Thyroid gland (tissue), 4 donors: Measurements from ENCODE around the gene EML6.

Experiments
- CTCF ChIP-seq, 6 experiments: fragments of 200-600 bp in 3 of 6; fragments of 450-650 bp in 3 of 6; sonication (generic) in 3 of 6; IDR thresholded peaks; one replicate each; pipeline ENCODE4 v1.5.1; 2016 to 2019; ENCODE audit warnings: antibody characterized with exemption in 6 of 6, mild to moderate bottlenecking in 2 of 6, inconsistent platforms in 1 of 6, moderate library complexity in 1 of 6
- POLR2A ChIP-seq, 2 donors: fragments of 450-650 bp; IDR thresholded peaks; one replicate each; pipeline ENCODE4 v1.6.1; 2017; ENCODE audit warnings: antibody characterized with exemption in 2 of 2, mild to moderate bottlenecking in 2 of 2, moderate library complexity in 1 of 2

GRCh38 chr2:55014962-55015939 lies 291.8 kb downstream of the EML6 start:
- TF ChIP-seq POLR2A (IDR thresholded peaks at IDR 0.05) = no peak
- TF ChIP-seq CTCF (IDR thresholded peaks at IDR 0.05) = peak in 5 of 6 experiments; percentile 31 to 81 (median 69)
